ENCODE data around the gene BRSK2.

The BRSK2 gene

DNA sequence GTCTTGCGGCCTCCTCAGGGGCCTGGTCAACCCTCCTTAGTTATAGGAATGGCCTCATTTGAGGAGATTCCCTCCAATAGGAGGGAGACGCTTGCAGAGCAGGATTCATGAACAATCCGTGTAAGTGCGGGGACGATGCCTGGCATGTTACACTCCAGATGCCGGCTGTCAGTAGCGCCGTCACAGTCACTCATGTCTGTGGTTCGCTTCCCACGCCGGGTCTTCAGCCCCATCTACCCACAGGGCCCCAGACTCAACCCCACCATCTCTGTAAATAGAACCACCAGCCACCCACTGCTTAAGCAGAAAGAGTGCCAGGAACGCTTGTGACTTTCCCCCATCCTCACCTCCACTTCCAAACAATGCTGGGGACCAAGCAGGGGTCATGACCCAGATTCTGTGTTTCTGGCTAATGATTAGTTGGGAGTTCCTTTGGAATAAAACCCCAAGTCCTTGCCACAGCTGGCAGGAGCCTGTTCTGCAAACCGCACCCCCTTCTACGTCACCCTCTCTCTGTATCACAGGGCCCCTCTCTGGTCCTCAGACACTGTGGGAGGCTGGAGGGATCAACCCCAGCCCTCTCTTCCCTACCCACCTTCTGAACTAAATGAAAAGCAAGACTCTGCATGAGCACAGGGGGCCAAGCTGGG is 41.5 kb upstream of the BRSK2 start:
- no peak for ATAC-seq
- no peak for TF ChIP-seq ZNF565 (CRISPR knock-in tag; conservative IDR thresholded peaks at IDR 0.05; ENCODE audit: low read depth)
- no peak for TF ChIP-seq ISL1 (CRISPR knock-in tag; IDR thresholded peaks at IDR 0.05)

DNA sequence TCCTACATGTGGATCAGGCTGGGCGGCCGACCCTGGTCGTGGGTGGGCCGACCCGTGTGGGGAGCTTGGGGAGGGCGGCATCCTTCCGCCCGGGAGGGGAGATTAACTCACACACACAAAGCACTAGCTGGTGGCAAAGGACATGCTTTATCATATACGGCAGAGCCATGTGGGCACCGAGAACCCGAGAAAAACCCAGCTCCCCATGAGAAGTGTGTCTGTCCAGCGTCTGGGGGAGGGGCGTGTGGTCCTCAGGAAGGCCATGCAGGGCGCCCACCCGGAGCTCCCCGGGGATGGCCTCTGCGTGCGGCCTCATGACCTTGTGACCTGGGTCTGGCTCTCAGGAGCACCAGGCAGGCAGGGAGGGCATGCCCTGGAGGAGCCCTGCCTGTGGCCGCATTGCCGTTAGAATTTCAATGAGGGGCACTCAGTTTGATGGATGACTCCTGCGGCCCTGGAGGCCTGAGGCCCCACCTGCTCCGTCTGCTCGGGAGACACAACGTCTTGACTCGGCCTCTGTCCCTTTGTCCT is 40.9 kb upstream of the BRSK2 start:
- ATAC-seq, result no peak
- TF ChIP-seq, protein P1, sequence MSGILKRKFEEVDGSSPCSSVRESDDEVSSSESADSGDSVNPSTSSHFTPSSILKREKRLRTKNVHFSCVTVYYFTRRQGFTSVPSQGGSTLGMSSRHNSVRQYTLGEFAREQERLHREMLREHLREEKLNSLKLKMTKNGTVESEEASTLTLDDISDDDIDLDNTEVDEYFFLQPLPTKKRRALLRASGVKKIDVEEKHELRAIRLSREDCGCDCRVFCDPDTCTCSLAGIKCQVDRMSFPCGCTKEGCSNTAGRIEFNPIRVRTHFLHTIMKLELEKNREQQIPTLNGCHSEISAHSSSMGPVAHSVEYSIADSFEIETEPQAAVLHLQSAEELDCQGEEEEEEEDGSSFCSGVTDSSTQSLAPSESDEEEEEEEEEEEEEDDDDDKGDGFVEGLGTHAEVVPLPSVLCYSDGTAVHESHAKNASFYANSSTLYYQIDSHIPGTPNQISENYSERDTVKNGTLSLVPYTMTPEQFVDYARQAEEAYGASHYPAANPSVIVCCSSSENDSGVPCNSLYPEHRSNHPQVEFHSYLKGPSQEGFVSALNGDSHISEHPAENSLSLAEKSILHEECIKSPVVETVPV (CRISPR knock-in tag; IDR thresholded peaks at IDR 0.05), result no peak
- no peak for TF ChIP-seq CSDC2 (CRISPR knock-in tag; IDR thresholded peaks at IDR 0.05)
- TF ChIP-seq BACH2 (CRISPR knock-in tag; IDR thresholded peaks at IDR 0.05; ENCODE audit: borderline replicate concordance), result no peak
- TF ChIP-seq, protein P2, sequence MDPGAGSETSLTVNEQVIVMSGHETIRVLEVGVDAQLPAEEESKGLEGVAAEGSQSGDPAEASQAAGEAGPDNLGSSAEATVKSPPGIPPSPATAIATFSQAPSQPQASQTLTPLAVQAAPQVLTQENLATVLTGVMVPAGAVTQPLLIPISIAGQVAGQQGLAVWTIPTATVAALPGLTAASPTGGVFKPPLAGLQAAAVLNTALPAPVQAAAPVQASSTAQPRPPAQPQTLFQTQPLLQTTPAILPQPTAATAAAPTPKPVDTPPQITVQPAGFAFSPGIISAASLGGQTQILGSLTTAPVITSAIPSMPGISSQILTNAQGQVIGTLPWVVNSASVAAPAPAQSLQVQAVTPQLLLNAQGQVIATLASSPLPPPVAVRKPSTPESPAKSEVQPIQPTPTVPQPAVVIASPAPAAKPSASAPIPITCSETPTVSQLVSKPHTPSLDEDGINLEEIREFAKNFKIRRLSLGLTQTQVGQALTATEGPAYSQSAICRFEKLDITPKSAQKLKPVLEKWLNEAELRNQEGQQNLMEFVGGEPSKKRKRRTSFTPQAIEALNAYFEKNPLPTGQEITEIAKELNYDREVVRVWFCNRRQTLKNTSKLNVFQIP (CRISPR knock-in tag; IDR thresholded peaks at IDR 0.05; ENCODE audit: borderline replicate concordance, low read depth), result no peak
- no peak for TF ChIP-seq ARNTL (CRISPR knock-in tag; IDR thresholded peaks at IDR 0.05; ENCODE audit: borderline replicate concordance, low read depth)
- TF ChIP-seq TCF4 (CRISPR knock-in tag; IDR thresholded peaks at IDR 0.05; ENCODE audit: borderline replicate concordance), result no peak
- no peak for TF ChIP-seq ZFP3 (CRISPR knock-in tag; IDR thresholded peaks at IDR 0.05)

DNA sequence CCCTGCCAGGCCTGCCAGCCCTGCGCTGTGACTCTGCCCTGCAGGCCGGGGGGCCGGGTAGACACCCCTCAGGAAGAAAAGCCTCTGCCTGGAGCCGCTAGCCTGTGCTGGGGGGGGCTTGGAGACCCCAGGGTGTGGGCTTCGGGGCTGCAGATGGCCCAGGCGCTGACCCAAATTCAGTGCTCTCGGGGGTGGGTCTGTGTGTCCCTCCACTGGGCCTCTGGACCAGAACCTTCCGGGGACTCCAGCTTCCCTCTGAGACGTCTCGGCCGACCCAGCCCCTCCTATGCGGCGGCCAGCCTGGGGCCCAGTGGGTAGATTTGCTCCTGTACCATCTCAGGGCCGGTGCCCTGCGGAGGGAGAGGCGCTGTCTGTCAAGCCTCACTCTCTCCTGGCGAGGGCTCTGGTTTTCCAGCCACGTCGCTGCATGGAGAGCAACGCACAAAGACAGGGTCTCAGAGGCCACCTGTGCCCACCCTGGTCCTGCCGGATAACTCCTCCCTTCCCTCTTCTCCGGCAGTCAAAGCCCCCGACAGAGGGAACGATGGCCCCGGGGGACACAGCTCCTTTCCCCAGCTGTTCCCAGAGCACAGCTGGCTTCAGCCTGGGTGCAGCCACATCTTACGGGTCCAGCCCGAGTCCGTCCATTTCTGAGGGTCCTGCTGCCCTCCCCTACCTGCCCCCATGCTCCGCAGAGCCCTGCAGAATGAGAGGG is 40.2 kb upstream of the BRSK2 start:
- no peak for ATAC-seq
- TF ChIP-seq, protein P2 (CRISPR knock-in tag; IDR thresholded peaks at IDR 0.05; ENCODE audit: borderline replicate concordance, low read depth), result no peak
- TF ChIP-seq, protein P3, sequence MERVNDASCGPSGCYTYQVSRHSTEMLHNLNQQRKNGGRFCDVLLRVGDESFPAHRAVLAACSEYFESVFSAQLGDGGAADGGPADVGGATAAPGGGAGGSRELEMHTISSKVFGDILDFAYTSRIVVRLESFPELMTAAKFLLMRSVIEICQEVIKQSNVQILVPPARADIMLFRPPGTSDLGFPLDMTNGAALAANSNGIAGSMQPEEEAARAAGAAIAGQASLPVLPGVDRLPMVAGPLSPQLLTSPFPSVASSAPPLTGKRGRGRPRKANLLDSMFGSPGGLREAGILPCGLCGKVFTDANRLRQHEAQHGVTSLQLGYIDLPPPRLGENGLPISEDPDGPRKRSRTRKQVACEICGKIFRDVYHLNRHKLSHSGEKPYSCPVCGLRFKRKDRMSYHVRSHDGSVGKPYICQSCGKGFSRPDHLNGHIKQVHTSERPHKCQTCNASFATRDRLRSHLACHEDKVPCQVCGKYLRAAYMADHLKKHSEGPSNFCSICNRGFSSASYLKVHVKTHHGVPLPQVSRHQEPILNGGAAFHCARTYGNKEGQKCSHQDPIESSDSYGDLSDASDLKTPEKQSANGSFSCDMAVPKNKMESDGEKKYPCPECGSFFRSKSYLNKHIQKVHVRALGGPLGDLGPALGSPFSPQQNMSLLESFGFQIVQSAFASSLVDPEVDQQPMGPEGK (CRISPR knock-in tag; IDR thresholded peaks at IDR 0.05; ENCODE audit: borderline replicate concordance), result no peak
- TF ChIP-seq, protein P4, sequence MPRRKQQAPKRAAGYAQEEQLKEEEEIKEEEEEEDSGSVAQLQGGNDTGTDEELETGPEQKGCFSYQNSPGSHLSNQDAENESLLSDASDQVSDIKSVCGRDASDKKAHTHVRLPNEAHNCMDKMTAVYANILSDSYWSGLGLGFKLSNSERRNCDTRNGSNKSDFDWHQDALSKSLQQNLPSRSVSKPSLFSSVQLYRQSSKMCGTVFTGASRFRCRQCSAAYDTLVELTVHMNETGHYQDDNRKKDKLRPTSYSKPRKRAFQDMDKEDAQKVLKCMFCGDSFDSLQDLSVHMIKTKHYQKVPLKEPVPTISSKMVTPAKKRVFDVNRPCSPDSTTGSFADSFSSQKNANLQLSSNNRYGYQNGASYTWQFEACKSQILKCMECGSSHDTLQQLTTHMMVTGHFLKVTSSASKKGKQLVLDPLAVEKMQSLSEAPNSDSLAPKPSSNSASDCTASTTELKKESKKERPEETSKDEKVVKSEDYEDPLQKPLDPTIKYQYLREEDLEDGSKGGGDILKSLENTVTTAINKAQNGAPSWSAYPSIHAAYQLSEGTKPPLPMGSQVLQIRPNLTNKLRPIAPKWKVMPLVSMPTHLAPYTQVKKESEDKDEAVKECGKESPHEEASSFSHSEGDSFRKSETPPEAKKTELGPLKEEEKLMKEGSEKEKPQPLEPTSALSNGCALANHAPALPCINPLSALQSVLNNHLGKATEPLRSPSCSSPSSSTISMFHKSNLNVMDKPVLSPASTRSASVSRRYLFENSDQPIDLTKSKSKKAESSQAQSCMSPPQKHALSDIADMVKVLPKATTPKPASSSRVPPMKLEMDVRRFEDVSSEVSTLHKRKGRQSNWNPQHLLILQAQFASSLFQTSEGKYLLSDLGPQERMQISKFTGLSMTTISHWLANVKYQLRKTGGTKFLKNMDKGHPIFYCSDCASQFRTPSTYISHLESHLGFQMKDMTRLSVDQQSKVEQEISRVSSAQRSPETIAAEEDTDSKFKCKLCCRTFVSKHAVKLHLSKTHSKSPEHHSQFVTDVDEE (CRISPR knock-in tag; IDR thresholded peaks at IDR 0.05), result no peak
- TF ChIP-seq GLIS3 (CRISPR knock-in tag; IDR thresholded peaks at IDR 0.05), result no peak
- no peak for TF ChIP-seq ZFP30 (CRISPR knock-in tag; IDR thresholded peaks at IDR 0.05)
- no peak for TF ChIP-seq ZC3H10 (CRISPR knock-in tag; IDR thresholded peaks at IDR 0.05)
- no peak for TF ChIP-seq ZNF8 (CRISPR knock-in tag; IDR thresholded peaks at IDR 0.05)
- TF ChIP-seq ESRRG (CRISPR knock-in tag; IDR thresholded peaks at IDR 0.05), result no peak
- no peak for TF ChIP-seq OSR1 (CRISPR knock-in tag; IDR thresholded peaks at IDR 0.05)
- TF ChIP-seq PPARA (CRISPR knock-in tag; IDR thresholded peaks at IDR 0.05; ENCODE audit: borderline replicate concordance), result no peak
- no peak for TF ChIP-seq ZFP3 (CRISPR knock-in tag; IDR thresholded peaks at IDR 0.05)
- no peak for TF ChIP-seq ZNF565 (CRISPR knock-in tag; conservative IDR thresholded peaks at IDR 0.05; ENCODE audit: low read depth)
- no peak for TF ChIP-seq ZNF70 (CRISPR knock-in tag; IDR thresholded peaks at IDR 0.05)
- no peak for TF ChIP-seq BACH2 (CRISPR knock-in tag; IDR thresholded peaks at IDR 0.05; ENCODE audit: borderline replicate concordance)
- no peak for TF ChIP-seq SNAI2 (CRISPR knock-in tag; IDR thresholded peaks at IDR 0.05)
- TF ChIP-seq, protein P5, sequence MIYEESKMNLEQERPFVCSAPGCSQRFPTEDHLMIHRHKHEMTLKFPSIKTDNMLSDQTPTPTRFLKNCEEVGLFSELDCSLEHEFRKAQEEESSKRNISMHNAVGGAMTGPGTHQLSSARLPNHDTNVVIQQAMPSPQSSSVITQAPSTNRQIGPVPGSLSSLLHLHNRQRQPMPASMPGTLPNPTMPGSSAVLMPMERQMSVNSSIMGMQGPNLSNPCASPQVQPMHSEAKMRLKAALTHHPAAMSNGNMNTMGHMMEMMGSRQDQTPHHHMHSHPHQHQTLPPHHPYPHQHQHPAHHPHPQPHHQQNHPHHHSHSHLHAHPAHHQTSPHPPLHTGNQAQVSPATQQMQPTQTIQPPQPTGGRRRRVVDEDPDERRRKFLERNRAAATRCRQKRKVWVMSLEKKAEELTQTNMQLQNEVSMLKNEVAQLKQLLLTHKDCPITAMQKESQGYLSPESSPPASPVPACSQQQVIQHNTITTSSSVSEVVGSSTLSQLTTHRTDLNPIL (CRISPR knock-in tag; IDR thresholded peaks at IDR 0.05; ENCODE audit: low read depth), result no peak
- TF ChIP-seq CSDC2 (CRISPR knock-in tag; IDR thresholded peaks at IDR 0.05), result no peak

Data from SK-N-SH treated with all-trans-retinoic acid at 6 μM for 48 hours (cell line).